IMR-90 (cell line): ENCODE measurements around the gene GRIK3.

Experiments used
- BHLHE40 ChIP-seq: fragments of 150-350 bp; IDR thresholded peaks from 2 replicates; pipeline ENCODE4 v1.6.1; 2016; ENCODE audit warnings: mild to moderate bottlenecking, low read depth, low read length
- CEBPB ChIP-seq: IDR thresholded peaks from 2 replicates; pipeline ENCODE4 v1.6.1; 2012; ENCODE audit warnings: low read depth, low read length, improper control_type of control experiment
- CTCF ChIP-seq: conservative IDR thresholded peaks from 2 replicates; pipeline ENCODE4 v1.5.1; 2012; ENCODE audit warnings: mild to moderate bottlenecking, low read depth, low read length, improper control_type of control experiment
- RCOR1 ChIP-seq: IDR thresholded peaks from 2 replicates; pipeline ENCODE4 v1.6.1; 2012; ENCODE audit warnings: mild to moderate bottlenecking, low read length, improper control_type of control experiment; ENCODE audit not compliant: insufficient replicate concordance
- SMC3 ChIP-seq: fragments of 150-350 bp; IDR thresholded peaks from 2 replicates; pipeline ENCODE4 v1.6.1; 2016; ENCODE audit warnings: low read depth, mild to moderate bottlenecking, antibody characterized with exemption, low read length, moderate library complexity
- TF ChIP-seq, protein P1 (sequence below): fragments of 150-350 bp; IDR thresholded peaks from 2 replicates; pipeline ENCODE4 v1.6.1; 2016; ENCODE audit warnings: low read depth, mild to moderate bottlenecking, low read length, moderate library complexity, borderline replicate concordance

GRCh38 chr1:36863500-36863899 lies 170.8 kb downstream of the GRIK3 start:
- TF ChIP-seq CTCF (no peak), SMC3 (no peak), RCOR1 (no peak), CEBPB (no peak), BHLHE40 (no peak)
- TF ChIP-seq, protein P1, sequence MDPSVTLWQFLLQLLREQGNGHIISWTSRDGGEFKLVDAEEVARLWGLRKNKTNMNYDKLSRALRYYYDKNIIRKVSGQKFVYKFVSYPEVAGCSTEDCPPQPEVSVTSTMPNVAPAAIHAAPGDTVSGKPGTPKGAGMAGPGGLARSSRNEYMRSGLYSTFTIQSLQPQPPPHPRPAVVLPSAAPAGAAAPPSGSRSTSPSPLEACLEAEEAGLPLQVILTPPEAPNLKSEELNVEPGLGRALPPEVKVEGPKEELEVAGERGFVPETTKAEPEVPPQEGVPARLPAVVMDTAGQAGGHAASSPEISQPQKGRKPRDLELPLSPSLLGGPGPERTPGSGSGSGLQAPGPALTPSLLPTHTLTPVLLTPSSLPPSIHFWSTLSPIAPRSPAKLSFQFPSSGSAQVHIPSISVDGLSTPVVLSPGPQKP: no peak
